ENCODE results near the gene MAD2L1BP. TPM values are rescaled to one million over a fixed set of nuclear protein-coding genes. Genes with fewer than 3 reads are reported as not detected.
A peak's percentile ranks its signal among the peaks of the same experiment; 100 is the strongest.
"Not testable (repeated sequence)": the region's sequence is repeated elsewhere in the genome, so short reads cannot be mapped to it uniquely, and the experiment has no call there.

MAD2L1BP gene
- total RNA-seq, 1 donor, result 55.9 TPM

DNA sequence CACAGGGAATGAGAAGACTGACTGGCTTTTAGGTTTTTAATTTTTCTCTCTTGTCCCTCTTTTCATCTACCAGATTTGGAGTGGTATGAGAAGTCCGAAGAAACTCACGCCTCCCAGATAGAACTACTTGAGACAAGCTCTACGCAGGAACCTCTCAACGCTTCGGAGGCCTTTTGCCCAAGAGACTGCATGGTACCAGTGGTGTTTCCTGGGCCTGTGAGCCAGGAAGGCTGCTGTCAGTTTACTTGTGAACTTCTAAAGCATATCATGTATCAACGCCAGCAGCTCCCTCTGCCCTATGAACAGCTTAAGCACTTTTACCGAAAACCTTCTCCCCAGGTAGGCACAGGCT lies 644 bp downstream of the MAD2L1BP start:
- no peaks in the 10 kb centered on the region for H3K9me3 ChIP-seq (ENCODE audit: low read depth, low read length)
- H3K4me3 ChIP-seq (ENCODE audit: low read length), result peak overlapping the region; percentile 96
- no peaks in the 10 kb centered on the region for H3K27me3 ChIP-seq (ENCODE audit: insufficient read depth, low read length)
- H3K4me1 ChIP-seq (ENCODE audit: insufficient read depth, low read length), result peaks cover 44% of the 10 kb centered on the region

DNA sequence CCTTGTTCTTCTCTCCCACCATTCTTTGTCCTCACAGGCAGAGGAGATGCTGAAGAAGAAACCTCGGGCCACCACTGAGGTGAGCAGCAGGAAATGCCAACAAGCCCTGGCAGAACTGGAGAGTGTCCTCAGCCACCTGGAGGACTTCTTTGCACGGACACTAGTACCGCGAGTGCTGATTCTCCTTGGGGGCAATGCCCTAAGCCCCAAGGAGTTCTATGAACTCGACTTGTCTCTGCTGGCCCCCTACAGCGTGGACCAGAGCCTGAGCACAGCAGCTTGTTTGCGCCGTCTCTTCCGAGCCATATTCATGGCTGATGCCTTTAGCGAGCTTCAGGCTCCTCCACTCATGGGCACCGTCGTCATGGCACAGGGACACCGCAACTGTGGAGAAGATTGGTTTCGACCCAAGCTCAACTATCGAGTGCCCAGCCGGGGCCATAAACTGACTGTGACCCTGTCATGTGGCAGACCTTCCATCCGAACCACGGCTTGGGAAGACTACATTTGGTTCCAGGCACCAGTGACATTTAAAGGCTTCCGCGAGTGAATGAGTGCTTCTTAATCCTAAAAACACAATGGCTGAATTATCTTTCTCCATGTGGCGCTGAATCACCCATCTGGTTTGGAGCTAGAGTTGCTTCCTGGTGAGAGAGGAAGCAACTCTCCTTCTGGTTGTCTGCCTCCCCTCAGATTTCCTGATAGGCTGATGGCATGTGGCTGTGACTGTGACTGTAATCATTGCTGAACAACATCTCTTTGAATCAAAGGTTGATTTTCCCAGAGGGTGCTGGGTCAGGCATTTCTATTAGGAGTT lies 4.6 kb downstream of the MAD2L1BP start:
- H3K9me3 ChIP-seq (ENCODE audit: low read depth, low read length), result no peaks in the 10 kb centered on the region
- H3K4me1 ChIP-seq (ENCODE audit: insufficient read depth, low read length), result peaks cover 39% of the 10 kb centered on the region
- H3K4me3 ChIP-seq (ENCODE audit: low read length), result no peak overlapping the region
- no peaks in the 10 kb centered on the region for H3K27me3 ChIP-seq (ENCODE audit: insufficient read depth, low read length)

DNA sequence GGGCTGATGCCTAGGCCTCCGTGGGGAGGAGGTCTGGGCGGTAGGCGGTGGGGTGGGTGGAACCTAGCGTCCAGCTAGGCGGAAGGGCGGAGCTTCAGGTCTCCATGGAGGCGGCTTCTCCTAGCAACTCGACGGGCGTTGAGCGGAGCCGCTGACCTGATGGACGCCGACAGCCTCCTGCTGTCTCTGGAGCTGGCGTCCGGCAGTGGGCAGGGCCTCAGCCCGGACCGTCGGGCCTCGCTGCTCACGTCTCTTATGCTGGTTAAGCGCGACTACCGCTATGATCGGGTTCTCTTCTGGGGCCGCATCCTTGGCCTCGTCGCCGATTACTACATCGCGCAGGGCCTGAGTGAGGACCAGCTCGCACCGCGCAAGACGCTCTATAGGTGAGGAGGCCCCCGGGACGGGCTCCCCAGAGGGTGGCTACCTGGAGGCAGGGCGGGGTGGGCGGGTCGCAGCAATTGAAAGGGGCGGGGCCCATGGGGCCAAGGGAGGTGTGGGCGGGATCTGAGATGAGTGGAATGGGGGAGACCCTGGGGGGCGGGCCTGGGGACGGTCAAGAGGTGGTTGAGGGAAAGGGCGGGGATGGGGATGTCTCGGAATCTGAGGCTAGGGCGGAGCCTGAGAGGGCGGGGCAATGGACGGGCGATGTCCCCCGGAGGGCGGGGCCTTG lies 9.4 kb downstream of the MAD2L1BP start, which contains the start of gene RSPH9:
TSS of gene RSPH9 (plus strand) at position 97 of the 673 bp plus-strand sequence. CDS start at position 160, 63 bp downstream.
- H3K9me3 ChIP-seq (ENCODE audit: low read depth, low read length), result no peaks in the 10 kb centered on the region
- H3K4me3 ChIP-seq (ENCODE audit: low read length), result peak within 1 kb of the TSS; percentile 40
- H3K27me3 ChIP-seq (ENCODE audit: insufficient read depth, low read length), result no peaks in the 10 kb centered on the region
- H3K4me1 ChIP-seq (ENCODE audit: insufficient read depth, low read length), result peaks cover 11% of the 10 kb centered on the region

DNA sequence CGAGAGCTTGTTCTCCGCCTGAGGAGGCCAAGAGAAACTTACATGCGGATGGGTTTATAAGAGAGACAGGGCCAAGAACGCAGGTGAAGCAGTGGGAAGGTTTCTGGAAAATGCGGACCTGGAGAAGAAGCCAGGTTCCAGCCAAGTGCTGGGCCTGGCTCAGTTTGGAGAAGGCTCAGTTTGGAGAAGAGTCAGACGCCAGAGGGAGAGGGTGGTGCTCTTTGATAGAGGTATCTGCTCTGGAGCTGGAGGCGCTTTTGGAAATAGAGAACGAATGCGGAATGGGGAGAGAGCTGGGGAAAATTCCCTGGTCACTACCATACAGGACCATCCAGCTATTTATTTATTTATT lies 9.9 kb downstream of the MAD2L1BP start:
- H3K27me3 ChIP-seq (ENCODE audit: insufficient read depth, low read length), result no peaks in the 10 kb centered on the region

DNA sequence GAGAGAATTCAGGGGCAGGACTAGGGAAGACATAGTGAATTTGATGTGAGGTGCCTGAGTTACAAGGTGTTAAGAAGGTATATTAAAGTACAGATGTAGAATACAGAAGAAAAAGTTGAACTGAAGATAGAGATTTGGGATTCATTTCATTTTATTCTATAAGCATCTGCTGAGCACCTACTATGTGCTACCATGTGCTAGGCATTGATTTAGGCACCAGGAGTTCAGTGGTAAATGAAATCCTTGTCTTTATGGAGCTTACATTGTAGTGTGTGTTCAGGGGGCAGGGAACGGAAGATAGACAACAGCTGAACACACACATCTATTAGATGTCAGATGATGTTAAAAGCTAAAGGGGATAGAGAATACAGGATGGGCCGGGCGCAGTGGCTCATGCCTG lies 12.0 kb downstream of the MAD2L1BP start:
- H3K4me1 ChIP-seq (ENCODE audit: insufficient read depth, low read length), result peaks cover 11% of the 10 kb centered on the region
- no peak overlapping the region for H3K4me3 ChIP-seq (ENCODE audit: low read length)
- no peaks in the 10 kb centered on the region for H3K9me3 ChIP-seq (ENCODE audit: low read depth, low read length)
- H3K27me3 ChIP-seq (ENCODE audit: insufficient read depth, low read length), result no peaks in the 10 kb centered on the region

More for the DNA sequence above, 9.9 kb downstream of the MAD2L1BP start:
- no peaks in the 10 kb centered on the region for H3K9me3 ChIP-seq (ENCODE audit: low read depth, low read length)
- peaks cover 11% of the 10 kb centered on the region for H3K4me1 ChIP-seq (ENCODE audit: insufficient read depth, low read length)
- peak overlapping the region; percentile 40 for H3K4me3 ChIP-seq (ENCODE audit: low read length)

DNA sequence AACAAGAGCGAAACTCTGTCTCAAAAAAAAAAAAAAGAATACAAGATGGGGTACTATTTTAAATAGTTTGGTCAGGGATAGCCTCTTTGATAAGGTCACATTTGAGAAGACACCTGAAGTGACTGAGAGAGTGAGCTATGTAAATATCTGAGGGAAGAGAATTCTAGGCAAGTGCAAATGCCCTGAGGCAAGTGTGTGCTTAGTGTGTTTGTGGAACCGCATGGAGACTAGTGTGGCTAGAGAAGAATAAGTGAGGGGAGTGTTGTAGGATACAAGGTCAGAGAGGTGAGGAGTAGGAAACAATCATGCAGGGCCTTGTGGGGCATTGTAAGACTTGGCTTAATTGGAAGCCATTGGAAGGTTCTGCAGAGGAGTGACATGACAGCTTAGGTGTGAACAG lies 12.6 kb downstream of the MAD2L1BP start:
- Histone ChIP-seq H3K9me3 (ENCODE audit: low read depth, low read length) (no peaks in the 10 kb centered on the region), H3K4me1 (ENCODE audit: insufficient read depth, low read length) (peaks cover 11% of the 10 kb centered on the region), H3K4me3 (ENCODE audit: low read length) (no peak overlapping the region), H3K27me3 (ENCODE audit: insufficient read depth, low read length) (no peaks in the 10 kb centered on the region)

DNA sequence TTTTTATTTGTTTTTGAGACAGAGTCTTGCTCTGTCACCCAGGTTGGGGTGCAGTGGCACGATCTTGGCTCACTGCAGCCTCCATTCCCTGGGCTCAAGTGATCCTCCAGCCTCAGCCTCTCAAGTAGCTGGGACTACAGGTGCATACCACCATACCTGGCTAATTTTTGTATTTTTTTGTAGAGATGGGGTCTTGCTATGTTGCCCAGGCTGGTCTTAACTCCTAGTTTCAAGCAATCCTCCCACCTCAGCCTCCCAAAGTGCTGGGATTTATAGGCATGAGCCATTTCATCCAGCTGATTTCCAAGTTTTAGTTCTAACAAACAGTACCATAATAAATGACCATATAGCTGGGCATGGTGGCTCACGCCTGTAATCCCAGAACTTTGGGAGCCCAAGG lies 17.2 kb downstream of the MAD2L1BP start:
- not testable (repeated sequence) for H3K9me3 ChIP-seq (ENCODE audit: low read depth, low read length); H3K4me3 ChIP-seq (ENCODE audit: low read length); H3K27me3 ChIP-seq (ENCODE audit: insufficient read depth, low read length); H3K4me1 ChIP-seq (ENCODE audit: insufficient read depth, low read length)

DNA sequence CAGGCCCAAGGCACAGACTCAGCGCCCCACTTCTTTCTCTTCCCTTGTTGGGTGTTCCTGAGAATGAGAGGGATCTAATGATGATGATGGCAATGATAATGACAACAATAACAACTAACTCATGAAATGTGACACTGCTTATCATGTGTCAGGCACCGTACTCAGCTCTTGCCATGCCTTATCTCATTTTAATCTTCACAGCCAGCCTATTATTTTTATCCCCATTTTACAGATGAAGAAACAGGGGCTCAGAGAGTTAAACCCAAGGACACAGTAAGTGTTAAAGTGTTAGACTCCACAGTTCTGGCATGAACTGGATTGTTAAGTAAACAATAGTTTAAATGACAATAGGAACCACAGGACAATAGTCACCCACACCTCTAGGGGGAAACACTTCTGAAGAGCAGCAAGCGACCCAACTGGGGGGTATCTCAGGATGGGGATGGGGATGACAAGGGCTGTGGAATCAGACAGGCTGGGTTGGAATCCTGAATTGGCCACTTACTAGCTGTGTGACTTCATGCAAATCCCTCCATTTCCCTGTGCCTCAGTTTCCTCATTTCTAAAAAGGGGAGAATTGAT lies 21.7 kb downstream of the MAD2L1BP start:
- H3K9me3 ChIP-seq (ENCODE audit: low read depth, low read length), result no peaks in the 10 kb centered on the region
- H3K4me3 ChIP-seq (ENCODE audit: low read length), result no peak overlapping the region
- no peaks in the 10 kb centered on the region for H3K4me1 ChIP-seq (ENCODE audit: insufficient read depth, low read length)
- H3K27me3 ChIP-seq (ENCODE audit: insufficient read depth, low read length), result no peaks in the 10 kb centered on the region

DNA sequence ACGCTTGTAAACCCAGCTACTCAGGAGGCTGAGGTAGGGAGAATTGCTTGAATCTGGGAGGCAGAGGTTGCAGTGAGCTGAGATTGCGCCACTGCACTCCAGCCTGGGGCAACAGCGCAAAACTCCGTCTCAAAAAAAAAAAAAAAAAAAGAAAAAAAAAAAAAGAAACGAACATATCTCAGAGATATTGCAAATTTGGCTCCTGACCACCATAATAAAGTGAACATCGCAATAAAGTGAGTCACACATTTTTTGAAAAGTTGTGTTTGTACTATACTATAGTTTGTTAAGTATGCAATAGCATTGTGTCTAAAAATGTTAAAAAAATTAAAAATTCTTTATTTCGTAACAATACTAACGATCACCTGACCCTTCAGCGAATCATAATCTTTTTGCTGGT lies 22.5 kb downstream of the MAD2L1BP start:
- Histone ChIP-seq H3K9me3 (ENCODE audit: low read depth, low read length) (no peaks in the 10 kb centered on the region), H3K4me3 (ENCODE audit: low read length) (no peak overlapping the region), H3K27me3 (ENCODE audit: insufficient read depth, low read length) (no peaks in the 10 kb centered on the region), H3K4me1 (ENCODE audit: insufficient read depth, low read length) (no peaks in the 10 kb centered on the region)

DNA sequence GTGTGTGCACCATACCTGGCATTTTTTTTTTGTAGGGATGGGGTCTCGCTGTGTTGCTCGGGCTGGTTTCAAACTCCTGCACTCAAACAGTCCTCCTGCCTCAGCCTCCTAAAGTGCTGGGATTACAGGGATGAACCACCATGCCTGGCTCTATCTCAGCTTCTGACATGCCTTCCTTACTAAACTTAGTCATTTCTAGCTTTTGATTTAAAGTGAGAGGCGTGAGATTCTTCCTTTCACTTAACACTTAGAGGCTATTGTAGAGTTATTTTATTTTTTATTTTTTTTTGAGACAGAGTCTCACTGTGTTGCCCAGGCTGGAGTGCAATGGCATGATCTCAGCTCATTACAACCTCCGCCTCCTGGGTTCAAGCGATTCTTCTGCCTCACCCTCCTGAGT lies 27.3 kb downstream of the MAD2L1BP start:
- H3K27me3 ChIP-seq (ENCODE audit: insufficient read depth, low read length); H3K9me3 ChIP-seq (ENCODE audit: low read depth, low read length); H3K4me3 ChIP-seq (ENCODE audit: low read length); H3K4me1 ChIP-seq (ENCODE audit: insufficient read depth, low read length): not testable (repeated sequence)

DNA sequence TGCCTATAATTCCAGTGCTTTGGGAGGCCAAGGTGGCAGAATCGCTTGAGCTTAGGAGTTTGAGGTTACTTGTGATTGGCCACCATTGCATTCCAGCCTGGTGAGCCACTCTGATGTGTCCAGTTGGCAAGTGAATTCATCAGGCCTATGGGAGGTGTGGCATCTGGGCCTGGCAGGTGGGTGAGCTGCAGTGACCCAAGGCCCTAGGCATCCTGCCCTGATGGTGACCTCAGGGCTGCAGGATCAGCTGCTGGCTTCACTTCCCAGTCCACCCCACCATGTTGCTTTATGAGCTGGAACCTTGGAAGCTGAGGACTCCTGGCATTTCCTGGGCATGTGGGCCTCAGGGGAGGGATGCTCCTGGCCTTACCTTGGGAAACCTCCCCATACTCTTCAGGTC lies 29.7 kb downstream of the MAD2L1BP start:
- no peaks in the 10 kb centered on the region for H3K27me3 ChIP-seq (ENCODE audit: insufficient read depth, low read length)
- H3K9me3 ChIP-seq (ENCODE audit: low read depth, low read length), result no peaks in the 10 kb centered on the region
- H3K4me1 ChIP-seq (ENCODE audit: insufficient read depth, low read length), result no peaks in the 10 kb centered on the region
- H3K4me3 ChIP-seq (ENCODE audit: low read length), result no peak overlapping the region

DNA sequence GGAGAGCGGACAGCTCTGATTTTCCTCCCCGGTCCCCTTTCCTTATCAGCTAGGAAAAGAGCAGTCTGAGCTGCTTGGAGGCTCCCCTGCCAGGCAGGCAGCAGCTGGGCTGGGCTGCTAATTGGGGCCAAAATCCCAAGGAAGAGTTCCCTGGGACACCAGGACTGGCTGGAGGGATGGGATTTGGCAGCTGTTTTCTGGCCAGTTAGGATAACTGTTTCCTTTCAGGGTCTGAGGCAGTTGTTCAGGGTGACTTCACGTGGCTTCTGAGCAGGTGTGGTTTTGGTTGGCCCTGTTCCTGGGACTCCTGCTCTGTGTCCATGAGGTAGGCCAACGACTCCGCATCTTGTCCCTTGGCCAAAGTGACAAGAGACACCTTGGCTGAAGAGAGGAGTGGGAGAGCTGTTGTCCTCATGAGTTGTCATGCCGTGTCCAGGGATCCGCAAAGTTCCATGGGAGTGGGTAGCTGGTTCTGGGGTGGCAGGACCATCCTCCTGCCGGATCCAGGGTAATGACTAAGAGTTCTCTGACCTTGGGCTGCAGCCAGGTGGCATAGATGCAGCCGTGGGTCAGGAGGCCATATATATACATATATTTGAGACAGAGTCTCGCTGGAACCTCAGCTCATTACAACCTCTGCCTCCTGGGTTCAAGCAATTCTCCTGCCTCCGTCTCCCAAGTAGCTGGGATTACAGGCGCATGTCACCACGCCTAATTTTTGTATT lies 30.7 kb downstream of the MAD2L1BP start:
- Histone ChIP-seq H3K4me1 (ENCODE audit: insufficient read depth, low read length) (no peaks in the 10 kb centered on the region), H3K4me3 (ENCODE audit: low read length) (no peak overlapping the region), H3K27me3 (ENCODE audit: insufficient read depth, low read length) (no peaks in the 10 kb centered on the region), H3K9me3 (ENCODE audit: low read depth, low read length) (no peaks in the 10 kb centered on the region)

DNA sequence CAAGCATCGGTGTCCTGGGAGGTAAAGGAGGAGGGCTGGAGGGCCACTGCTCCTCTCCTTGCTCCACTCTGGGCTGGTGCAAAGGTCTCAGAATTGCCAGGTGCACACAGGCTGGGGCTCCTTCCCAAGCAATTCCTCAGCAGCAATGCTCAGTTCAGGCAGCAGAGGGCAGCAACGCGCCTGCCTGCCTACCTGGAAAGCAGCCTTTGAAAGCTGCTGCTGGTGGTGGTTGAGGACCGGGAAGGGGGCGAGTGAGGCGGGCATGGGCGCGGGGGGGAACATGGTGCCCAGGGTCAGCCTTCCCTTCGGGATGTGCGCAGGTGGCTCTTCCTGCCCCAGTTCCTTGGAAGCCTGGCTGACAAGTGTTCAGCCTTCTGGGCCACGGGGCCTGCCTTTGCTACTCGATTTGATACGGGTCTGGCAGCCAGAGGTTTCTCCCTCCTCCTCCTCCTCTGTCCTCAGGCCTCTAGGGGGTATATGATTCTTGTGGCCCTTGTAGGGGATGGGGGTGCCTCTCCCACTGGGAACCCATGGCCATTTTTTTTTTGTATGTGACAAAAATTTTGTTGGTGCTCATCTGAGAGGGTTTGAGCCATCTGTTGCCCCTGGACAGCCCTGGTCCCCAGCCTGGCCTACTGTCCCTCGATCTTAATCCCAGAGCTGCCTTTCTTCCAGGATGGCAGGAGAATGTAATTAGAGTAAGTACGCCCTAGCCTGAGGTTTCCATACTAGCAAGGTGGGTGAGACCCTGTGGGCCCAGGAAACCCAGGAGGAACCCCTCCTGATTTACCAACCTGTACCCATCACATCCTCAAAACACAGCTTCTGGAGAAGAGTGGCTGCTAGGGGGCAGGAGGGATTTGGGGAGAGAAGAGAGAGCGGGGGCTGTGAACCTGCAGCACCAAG lies 31.9 kb downstream of the MAD2L1BP start:
- no peaks in the 10 kb centered on the region for H3K4me1 ChIP-seq (ENCODE audit: insufficient read depth, low read length)
- H3K4me3 ChIP-seq (ENCODE audit: low read length), result no peak overlapping the region
- H3K27me3 ChIP-seq (ENCODE audit: insufficient read depth, low read length), result no peaks in the 10 kb centered on the region
- H3K9me3 ChIP-seq (ENCODE audit: low read depth, low read length), result no peaks in the 10 kb centered on the region
